Panc1 (cell line): ENCODE results near the gene SYP. TPM values are rescaled to one million over a fixed set of nuclear protein-coding genes. Genes with fewer than 3 reads are reported as not detected.

Experiments used
- ATAC-seq: fragments of 200-7000 bp; cut with Tn5 transposase; 2 replicates; pipeline ENCODE4 v1.9.1; 2020; ENCODE audit warnings: mild to moderate bottlenecking, moderate library complexity
- BruUV-seq: library from RNA; stranded (reverse); fragments of 400-500 nt; replicated peaks from 2 replicates; lab custom pipeline; 2021; lab: Mats Ljungman, UMichigan
- CTCF ChIA-PET: fragments of 300-600 bp; sonication (Branson Sonifier 250); formaldehyde crosslinking; loops from one replicate; lab custom pipeline; 2022; ENCODE audit warnings: antibody characterized with exemption; lab: Charles Lee
- POLR2A ChIA-PET: fragments of 300-600 bp; sonication (Branson Sonifier 250); formaldehyde crosslinking; loops from one replicate; lab custom pipeline; 2022; ENCODE audit warnings: antibody characterized with exemption; lab: Charles Lee
- DNase-seq: peaks from one replicate; pipeline ENCODE4 v3.0.0-alpha.2; 2010; ENCODE audit warnings: low read depth, low spot score
- H3K27ac ChIP-seq: 2 replicates; pipeline ENCODE4 v1.5.1; 2011; ENCODE audit warnings: mild to moderate bottlenecking, low read length, inconsistent platforms
- H3K27me3 ChIP-seq: fragments of 200-500 bp; sonication (Bioruptor generic); 2 replicates; pipeline ENCODE4 v1.6.0; 2014; ENCODE audit warnings: low read length, inconsistent platforms; ENCODE audit not compliant: control insufficient read depth, insufficient read depth
- H3K36me3 ChIP-seq: fragments of 200-500 bp; sonication (Bioruptor generic); 2 replicates; pipeline ENCODE4 v1.5.1; 2014; ENCODE audit warnings: inconsistent platforms, mild to moderate bottlenecking, low read length, moderate library complexity; ENCODE audit not compliant: control insufficient read depth, insufficient read depth
- H3K4me1 ChIP-seq: 2 replicates; pipeline ENCODE4 v1.5.1; 2011; ENCODE audit warnings: inconsistent platforms, mild to moderate bottlenecking, low read length, moderate library complexity; ENCODE audit not compliant: control insufficient read depth, insufficient read depth
- H3K4me3 ChIP-seq, 2 experiments: 2 replicates each; pipeline ENCODE4 v1.5.1; 2011 to 2012; ENCODE audit warnings: low read depth in 2 of 2, low read length in 2 of 2, mild to moderate bottlenecking in 2 of 2, inconsistent platforms in 1 of 2, moderate library complexity in 1 of 2
- H3K9me3 ChIP-seq: fragments of 200-500 bp; sonication (Bioruptor generic); 2 replicates; pipeline ENCODE4 v1.5.1; 2014; ENCODE audit warnings: low read depth, mild to moderate bottlenecking, inconsistent platforms, low read length, moderate library complexity; ENCODE audit not compliant: control insufficient read depth, insufficient read depth
- CTCF ChIP-seq: fragments of 450-650 bp; IDR thresholded peaks from 2 replicates; pipeline ENCODE4 v1.5.1; 2017; ENCODE audit warnings: mild to moderate bottlenecking
- POLR2AphosphoS5 ChIP-seq: IDR thresholded peaks from 2 replicates; pipeline ENCODE4 v1.6.1; 2012; ENCODE audit warnings: mild to moderate bottlenecking, low read depth, low read length, moderate library complexity
- REST ChIP-seq, 2 experiments: IDR thresholded peaks; 2 replicates each; pipeline ENCODE4 v1.6.1; 2011 to 2012; ENCODE audit warnings: low read depth in 2 of 2, control low read depth in 1 of 2, low read length in 1 of 2, mild to moderate bottlenecking in 1 of 2, moderate library complexity in 1 of 2; ENCODE audit not compliant: insufficient read depth in 1 of 2
- SIN3A ChIP-seq: IDR thresholded peaks from 2 replicates; pipeline ENCODE4 v1.6.1; 2012; ENCODE audit warnings: low read depth, mild to moderate bottlenecking, low read length, moderate library complexity, borderline replicate concordance; ENCODE audit not compliant: insufficient read depth
- TCF7L2 ChIP-seq: IDR thresholded peaks from 2 replicates; pipeline ENCODE4 v1.6.1; 2011; ENCODE audit warnings: mild to moderate bottlenecking, low read depth, low read length, inconsistent platforms
- in situ Hi-C: cut with HindIII; loops from 2 replicates; pipeline ENCODE4 v1.10.0; 2016; ENCODE audit warnings: low sequenced_read_pairs, low pct_unique_long_range_greater_than_20kb
- intact Hi-C: fragments of 100-400 bp; cut with micrococcal nuclease; formaldehyde crosslinking; loops from one replicate; pipeline ENCODE4 v1.10.0; 2022; ENCODE audit not compliant: unreplicated experiment
- total RNA-seq: library from RNA; stranded (reverse); gene quantifications from one replicate; pipeline ENCODE4 v1.2.1, GENCODE V29; 2021; ENCODE audit not compliant: unreplicated experiment

Gene SYP
- total RNA-seq, 1 experiment from 2014 or later, result 12.4 TPM

GRCh38 chrX:49232525-49232924 lies 32.5 kb upstream of the SYP start:
- in situ Hi-C loops (no loop called here), intact Hi-C loops (no loop called here)
- DNase-seq, result no peak
- Histone ChIP-seq H3K27ac (no peak overlapping the region), H3K36me3 (no peaks in the 10 kb centered on the region), H3K27me3 (no peaks in the 10 kb centered on the region), H3K4me3 (no peak overlapping the region), H3K4me1 (no peaks in the 10 kb centered on the region), H3K9me3 (no peaks in the 10 kb centered on the region)
- CTCF ChIA-PET, result no interaction called here
- POLR2A ChIA-PET, result no interaction called here
- no peak for TF ChIP-seq POLR2AphosphoS5
- TF ChIP-seq REST (IDR thresholded peaks at IDR 0.05; ENCODE audit: insufficient read depth in 1 of 2, low read depth in 2 of 2, low read length in 1 of 2), result no peak
- TF ChIP-seq TCF7L2, result no peak
- TF ChIP-seq CTCF, result no peak
- no peak for TF ChIP-seq SIN3A
- no TSS peak for BruUV-seq
- ATAC-seq, result no peak

DNA sequence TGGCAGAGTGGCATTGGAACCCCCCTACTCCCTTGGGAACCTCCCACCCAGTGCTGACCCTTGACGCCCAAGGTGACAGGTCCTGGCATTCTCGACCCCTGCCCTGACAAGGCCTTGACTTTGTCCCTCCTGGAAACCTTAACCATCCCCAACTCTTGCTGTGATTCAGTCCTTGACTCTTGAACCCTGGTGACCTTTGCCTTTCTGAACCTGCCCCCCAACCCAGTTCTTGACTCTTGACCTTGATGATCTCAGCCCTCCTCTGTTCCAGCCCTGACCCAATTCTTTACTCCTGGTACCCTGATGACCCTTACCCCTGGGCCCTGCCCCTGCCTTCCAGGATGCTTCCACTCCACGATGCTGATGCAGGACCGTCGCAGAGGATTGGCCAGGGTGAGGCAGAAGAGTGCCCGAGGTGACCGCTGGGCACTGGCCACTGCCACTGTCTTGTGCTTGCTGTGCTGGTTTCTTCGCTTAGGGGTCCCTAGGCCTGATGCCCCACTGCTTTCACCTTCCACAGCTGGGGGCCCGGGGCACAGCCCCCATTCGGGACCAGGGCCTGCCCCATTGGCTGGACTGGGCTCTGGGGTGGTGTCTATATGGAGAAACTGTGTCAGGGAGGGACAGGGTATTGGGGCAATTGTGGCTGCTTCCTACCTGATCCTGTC lies 31.5 kb upstream of the SYP start:
- TF ChIP-seq SIN3A (no peak), POLR2AphosphoS5 (no peak)
- Histone ChIP-seq H3K27me3 (no peaks in the 10 kb centered on the region), H3K9me3 (no peaks in the 10 kb centered on the region), H3K36me3 (no peaks in the 10 kb centered on the region), H3K4me1 (no peaks in the 10 kb centered on the region), H3K4me3 (no peak overlapping the region), H3K27ac (no peak overlapping the region)
- BruUV-seq, result no TSS peak
- DNase-seq (no peak), ATAC-seq (no peak)
- intact Hi-C loops, result no loop called here
- CTCF ChIA-PET, result no interaction called here
- POLR2A ChIA-PET, result no interaction called here
- in situ Hi-C loops, result no loop called here

- no peaks in the 10 kb centered on the region for H3K9me3 ChIP-seq
- no peak for ATAC-seq
- no peaks in the 10 kb centered on the region for H3K36me3 ChIP-seq
- TF ChIP-seq REST (IDR thresholded peaks at IDR 0.05; ENCODE audit: insufficient read depth in 1 of 2, low read depth in 2 of 2, low read length in 1 of 2) (no peak), CTCF (no peak), SIN3A (no peak), POLR2AphosphoS5 (no peak), TCF7L2 (no peak)
- intact Hi-C loops, result no loop called here
- no peaks in the 10 kb centered on the region for H3K27me3 ChIP-seq
- H3K4me3 ChIP-seq, result no peak overlapping the region
- ChIA-PET CTCF (no interaction called here), POLR2A (no interaction called here)
- in situ Hi-C loops, result no loop called here
- no TSS peak for BruUV-seq
- no peak overlapping the region for H3K27ac ChIP-seq
- no peak for DNase-seq
- H3K4me1 ChIP-seq, result no peaks in the 10 kb centered on the region
These were observed 30.7 kb upstream of the SYP start for GRCh38 chrX:49230500-49231232.
